A673 (cell line): ENCODE measurements around the gene PLCB2. TPM values are rescaled to one million over a fixed set of nuclear protein-coding genes. Genes with fewer than 3 reads are reported as not detected.

Source experiments
- BruUV-seq: library from RNA; stranded (reverse); fragments of 400-500 nt; replicated peaks from 2 replicates; lab custom pipeline; 2021; lab: Mats Ljungman, UMichigan
- CTCF ChIA-PET: fragments of 300-600 bp; sonication (Branson Sonifier 250); formaldehyde crosslinking; loops from one replicate; lab custom pipeline; 2022; ENCODE audit warnings: antibody characterized with exemption; lab: Charles Lee
- POLR2A ChIA-PET: fragments of 300-600 bp; sonication (Branson Sonifier 250); formaldehyde crosslinking; loops from one replicate; lab custom pipeline; 2022; ENCODE audit warnings: antibody characterized with exemption; ENCODE audit not compliant: low non-redundant PET; lab: Charles Lee
- DNase-seq: peaks from one replicate; pipeline ENCODE4 v3.0.0-alpha.2; 2015; ENCODE audit warnings: low spot score
- H3K27ac ChIP-seq: fragments of 200-600 bp; sonication (generic); 2 replicates; pipeline ENCODE4 v1.5.1; 2016; ENCODE audit warnings: mixed run types, low read depth, mild to moderate bottlenecking, mixed read lengths, antibody characterized with exemption, low read length; ENCODE audit not compliant: poor library complexity, severe bottlenecking
- H3K27me3 ChIP-seq: fragments of 200-600 bp; sonication (generic); replicated peaks from 2 replicates; pipeline ENCODE4 v1.6.1; 2017; ENCODE audit warnings: mixed run types, low read depth, mild to moderate bottlenecking, mixed read lengths, antibody characterized with exemption, low read length; ENCODE audit not compliant: insufficient read depth, poor library complexity
- H3K36me3 ChIP-seq: fragments of 200-600 bp; sonication (generic); 2 replicates; pipeline ENCODE4 v1.6.1; 2016; ENCODE audit warnings: mixed run types, mild to moderate bottlenecking, mixed read lengths, antibody characterized with exemption, low read length; ENCODE audit not compliant: insufficient read depth, poor library complexity, severe bottlenecking
- H3K4me1 ChIP-seq: fragments of 200-600 bp; sonication (generic); 2 replicates; pipeline ENCODE4 v1.6.1; 2017; ENCODE audit warnings: mixed run types, mild to moderate bottlenecking, mixed read lengths, antibody characterized with exemption, low read length; ENCODE audit not compliant: insufficient read depth, poor library complexity, severe bottlenecking
- H3K4me3 ChIP-seq: fragments of 200-600 bp; sonication (generic); 2 replicates; pipeline ENCODE4 v1.5.1; 2016; ENCODE audit warnings: low read depth, mixed run types, mild to moderate bottlenecking, mixed read lengths, low read length; ENCODE audit not compliant: poor library complexity, severe bottlenecking
- H3K9me3 ChIP-seq: fragments of 200-600 bp; sonication (generic); 2 replicates; pipeline ENCODE4 v1.6.1; 2016; ENCODE audit warnings: mixed run types, low read depth, mild to moderate bottlenecking, mixed read lengths, antibody characterized with exemption, low read length; ENCODE audit not compliant: poor library complexity, severe bottlenecking
- EZH2 ChIP-seq: fragments of 200-600 bp; sonication (generic); IDR thresholded peaks from 2 replicates; pipeline ENCODE4 v1.6.1; 2017; ENCODE audit warnings: borderline replicate concordance, low read depth, mild to moderate bottlenecking, mixed read lengths, antibody characterized with exemption, low read length; ENCODE audit not compliant: poor library complexity, severe bottlenecking
- intact Hi-C: fragments of 100-400 bp; cut with micrococcal nuclease; formaldehyde crosslinking; loops from one replicate; pipeline ENCODE4 v1.10.0; 2022; ENCODE audit not compliant: unreplicated experiment
- total RNA-seq: library from RNA; stranded (reverse); gene quantifications from 2 replicates; pipeline ENCODE4 v1.2.3, GENCODE V29; 2021
- TF ChIP-seq, protein P1 (sequence below): fragments of 300-800, 200-600 bp; sonication (generic); conservative IDR thresholded peaks from 2 replicates; pipeline ENCODE4 v1.5.1; 2017; ENCODE audit warnings: low read depth, mild to moderate bottlenecking, antibody characterized with exemption, low read length, moderate library complexity, mixed read lengths

The PLCB2 gene
- total RNA-seq, 1 experiment from 2014 or later = 5.6 TPM

DNA sequence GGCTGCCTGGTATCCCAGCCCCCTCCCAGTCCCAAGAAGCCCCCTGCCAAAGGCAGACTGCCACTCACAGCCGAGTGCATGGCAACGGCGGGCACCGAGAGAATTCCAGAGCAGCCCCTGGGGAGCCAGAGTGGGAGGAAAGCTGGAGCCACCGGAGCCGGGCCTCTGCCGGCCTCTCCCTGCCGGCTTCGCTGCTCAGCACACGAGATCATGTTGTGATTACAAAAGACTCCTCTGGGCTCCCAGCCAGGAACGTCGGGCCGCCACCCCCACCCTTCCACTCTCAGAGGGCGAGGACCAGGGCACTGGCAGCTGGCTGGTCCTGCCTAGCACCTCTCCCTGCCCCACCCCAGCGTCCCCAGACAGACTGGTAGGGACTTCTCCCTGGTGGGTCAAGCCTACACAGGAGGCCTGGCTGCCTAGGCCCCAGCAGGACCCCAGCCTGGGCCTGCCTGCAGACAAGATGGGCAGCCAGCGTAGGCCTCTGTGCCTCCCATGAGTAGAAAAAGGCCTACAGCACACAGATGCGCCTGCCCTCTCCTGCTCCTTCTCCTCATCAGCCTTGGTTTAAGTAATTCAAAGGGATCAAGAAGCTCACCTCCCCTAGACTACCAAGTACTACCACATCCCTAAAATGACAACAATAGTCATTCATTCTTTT lies 33.1 kb upstream of the PLCB2 start, which contains the start of gene CCDC9B:
Gene CCDC9B (minus strand): TSS at position 200 of the 661 bp plus-strand sequence. CDS start 120 bp downstream, at position 80.
- TF ChIP-seq, protein P1, sequence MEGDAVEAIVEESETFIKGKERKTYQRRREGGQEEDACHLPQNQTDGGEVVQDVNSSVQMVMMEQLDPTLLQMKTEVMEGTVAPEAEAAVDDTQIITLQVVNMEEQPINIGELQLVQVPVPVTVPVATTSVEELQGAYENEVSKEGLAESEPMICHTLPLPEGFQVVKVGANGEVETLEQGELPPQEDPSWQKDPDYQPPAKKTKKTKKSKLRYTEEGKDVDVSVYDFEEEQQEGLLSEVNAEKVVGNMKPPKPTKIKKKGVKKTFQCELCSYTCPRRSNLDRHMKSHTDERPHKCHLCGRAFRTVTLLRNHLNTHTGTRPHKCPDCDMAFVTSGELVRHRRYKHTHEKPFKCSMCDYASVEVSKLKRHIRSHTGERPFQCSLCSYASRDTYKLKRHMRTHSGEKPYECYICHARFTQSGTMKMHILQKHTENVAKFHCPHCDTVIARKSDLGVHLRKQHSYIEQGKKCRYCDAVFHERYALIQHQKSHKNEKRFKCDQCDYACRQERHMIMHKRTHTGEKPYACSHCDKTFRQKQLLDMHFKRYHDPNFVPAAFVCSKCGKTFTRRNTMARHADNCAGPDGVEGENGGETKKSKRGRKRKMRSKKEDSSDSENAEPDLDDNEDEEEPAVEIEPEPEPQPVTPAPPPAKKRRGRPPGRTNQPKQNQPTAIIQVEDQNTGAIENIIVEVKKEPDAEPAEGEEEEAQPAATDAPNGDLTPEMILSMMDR = no peak
- no peak for TF ChIP-seq EZH2
- Histone ChIP-seq H3K27me3 (no peaks in the 10 kb centered on the region), H3K4me1 (peaks cover 51% of the 10 kb centered on the region), H3K36me3 (no peaks in the 10 kb centered on the region), H3K4me3 (peak within 1 kb of the TSS; percentile 17), H3K27ac (peak within 1 kb of the TSS; percentile 87), H3K9me3 (no peaks in the 10 kb centered on the region)
- CTCF ChIA-PET = interaction anchor here (0.6 to 4.0 kb wide), 8 partner anchors 16 to 94 kb away, joined by 3 to 25 read pairs (median 4); partner anchors contain the start of genes ANKRD63 and INAFM2
- DNase-seq = peak; percentile 86
- POLR2A ChIA-PET = interaction anchor here (0.6 kb wide), 2 partner anchors 12 to 538 kb away, joined by 3 to 13 read pairs; no protein-coding TSS in a partner anchor
- no TSS peak for BruUV-seq
- intact Hi-C loops = loop anchor here (10.0 kb wide), 1 partner anchor 174 kb away; no protein-coding TSS in a partner anchor

DNA sequence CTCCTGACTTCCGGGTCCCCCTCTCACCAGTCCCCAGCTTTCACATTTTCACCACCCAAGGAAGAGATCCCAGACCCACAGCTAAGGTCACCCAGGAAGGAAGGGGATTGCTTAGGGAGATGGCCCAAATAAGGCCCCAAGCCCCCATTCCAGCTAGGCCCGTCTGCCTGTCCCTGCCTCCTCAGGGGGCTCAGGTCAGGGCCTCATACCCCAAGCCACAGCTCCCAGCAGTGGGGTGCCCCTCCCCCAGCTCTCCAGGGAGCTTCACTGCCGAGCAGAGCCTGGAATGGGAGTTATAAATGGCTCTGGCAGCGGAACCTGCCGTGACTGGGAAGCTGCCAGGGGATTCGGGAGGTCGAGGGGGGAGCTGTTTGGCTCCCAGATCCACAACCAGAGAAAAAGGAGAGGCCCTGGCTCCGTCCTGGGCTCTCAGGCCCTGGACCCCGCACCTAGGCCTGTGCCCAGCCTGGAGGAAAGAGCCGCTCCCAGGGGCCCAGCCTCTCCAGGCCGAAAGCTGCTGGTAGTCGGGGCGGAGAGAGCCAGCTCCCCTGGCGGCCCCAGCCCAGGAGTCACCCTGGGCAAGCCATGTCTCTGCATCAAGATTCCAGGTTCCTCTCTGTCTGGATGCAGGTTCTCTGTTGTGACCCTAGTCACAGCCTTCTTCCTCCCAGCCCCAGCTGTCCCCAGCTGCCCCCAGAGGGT lies 32.5 kb upstream of the PLCB2 start:
- H3K9me3 ChIP-seq = no peaks in the 10 kb centered on the region
- ChIA-PET POLR2A (interaction anchor here (0.6 kb wide), 1 partner anchor 539 kb away, joined by 13 read pairs; no protein-coding TSS in a partner anchor), CTCF (interaction anchor here (0.5 to 4.0 kb wide), 7 partner anchors 16 to 249 kb away, joined by 3 to 25 read pairs (median 4); partner anchors contain the start of genes ANKRD63 and INAFM2)
- no peaks in the 10 kb centered on the region for H3K27me3 ChIP-seq
- H3K27ac ChIP-seq = peak overlapping the region; percentile 87
- no peak for TF ChIP-seq EZH2
- TF ChIP-seq, protein P1 = no peak
- intact Hi-C loops = loop anchor here (10.0 kb wide), 1 partner anchor 175 kb away; no protein-coding TSS in a partner anchor
- H3K36me3 ChIP-seq = no peaks in the 10 kb centered on the region
- no TSS peak for BruUV-seq
- peaks cover 58% of the 10 kb centered on the region for H3K4me1 ChIP-seq
- H3K4me3 ChIP-seq = peak overlapping the region; percentile 17
- peak; percentile 72 for DNase-seq

DNA sequence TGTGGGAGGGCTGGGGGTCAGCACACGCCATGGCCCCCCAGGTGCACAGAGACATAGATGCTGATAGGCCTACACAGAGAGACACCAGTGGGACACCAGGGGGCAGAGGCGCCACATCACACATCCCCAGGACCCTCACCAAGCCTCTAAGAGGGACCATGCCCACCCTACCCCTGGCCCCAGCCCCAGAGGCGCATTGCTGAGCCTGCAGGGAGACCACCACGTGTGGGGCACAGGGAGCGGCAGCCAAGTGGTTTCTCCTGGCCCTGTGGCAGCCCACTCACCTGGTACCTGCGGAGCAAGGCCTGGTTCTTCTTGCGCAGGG lies 31.8 kb upstream of the PLCB2 start:
- Histone ChIP-seq H3K4me1 (peaks cover 64% of the 10 kb centered on the region), H3K27ac (peak overlapping the region; percentile 87), H3K9me3 (no peaks in the 10 kb centered on the region), H3K27me3 (no peaks in the 10 kb centered on the region), H3K36me3 (no peaks in the 10 kb centered on the region), H3K4me3 (peak overlapping the region; percentile 17)
- no peak for DNase-seq
- ChIA-PET POLR2A (no interaction called here), CTCF (interaction anchor here (0.5 to 4.0 kb wide), 3 partner anchors 29 to 250 kb away, joined by 3 to 25 read pairs (median 4); no protein-coding TSS in a partner anchor)
- intact Hi-C loops = no loop called here
- no TSS peak for BruUV-seq
- TF ChIP-seq, protein P1 = peak; percentile 44; the same call in 1 of the 2 replicates
- TF ChIP-seq EZH2 = no peak
